ENCODE results near the gene TWSG1.

DNA sequence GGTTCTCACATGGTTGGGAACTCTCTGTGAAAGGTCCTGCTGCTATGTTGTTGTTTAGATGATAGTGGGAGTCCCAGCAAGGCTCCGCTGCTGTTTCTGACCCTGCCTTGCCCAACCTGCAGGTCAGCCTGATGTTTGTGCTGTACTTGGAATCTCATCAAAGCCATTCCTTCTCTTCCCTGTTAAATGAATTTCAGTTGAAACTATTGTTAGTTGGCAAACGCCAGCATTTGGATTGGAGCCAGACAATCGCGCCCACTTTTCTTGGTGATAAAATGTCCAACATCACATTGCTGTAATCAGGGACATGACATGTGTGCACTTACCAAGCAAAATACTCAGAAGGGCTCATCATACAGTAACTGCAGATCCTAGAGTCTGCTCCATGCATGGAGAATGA lies 12.8 kb upstream of the TWSG1 start:
- TF ChIP-seq POLR2AphosphoS5 (IDR thresholded peaks at IDR 0.05) = no peak
- TF ChIP-seq, protein P1, sequence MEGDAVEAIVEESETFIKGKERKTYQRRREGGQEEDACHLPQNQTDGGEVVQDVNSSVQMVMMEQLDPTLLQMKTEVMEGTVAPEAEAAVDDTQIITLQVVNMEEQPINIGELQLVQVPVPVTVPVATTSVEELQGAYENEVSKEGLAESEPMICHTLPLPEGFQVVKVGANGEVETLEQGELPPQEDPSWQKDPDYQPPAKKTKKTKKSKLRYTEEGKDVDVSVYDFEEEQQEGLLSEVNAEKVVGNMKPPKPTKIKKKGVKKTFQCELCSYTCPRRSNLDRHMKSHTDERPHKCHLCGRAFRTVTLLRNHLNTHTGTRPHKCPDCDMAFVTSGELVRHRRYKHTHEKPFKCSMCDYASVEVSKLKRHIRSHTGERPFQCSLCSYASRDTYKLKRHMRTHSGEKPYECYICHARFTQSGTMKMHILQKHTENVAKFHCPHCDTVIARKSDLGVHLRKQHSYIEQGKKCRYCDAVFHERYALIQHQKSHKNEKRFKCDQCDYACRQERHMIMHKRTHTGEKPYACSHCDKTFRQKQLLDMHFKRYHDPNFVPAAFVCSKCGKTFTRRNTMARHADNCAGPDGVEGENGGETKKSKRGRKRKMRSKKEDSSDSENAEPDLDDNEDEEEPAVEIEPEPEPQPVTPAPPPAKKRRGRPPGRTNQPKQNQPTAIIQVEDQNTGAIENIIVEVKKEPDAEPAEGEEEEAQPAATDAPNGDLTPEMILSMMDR (IDR thresholded peaks at IDR 0.05) = no peak

Data from breast epithelium (tissue), 3 donors.